OCI-LY1 (cell line): Measurements from ENCODE around the gene GDA.

Experiments
- H2AFZ ChIP-seq: fragments of 200-600 bp; sonication (generic), shearing (Covaris generic); 2 replicates; pipeline ENCODE4 v1.6.0; 2014; ENCODE audit warnings: antibody characterized with exemption, mild to moderate bottlenecking, low read length
- H3F3A ChIP-seq: fragments of 200-600 bp; sonication (generic), shearing (Covaris generic); 2 replicates; pipeline ENCODE4 v1.6.0; 2014; ENCODE audit warnings: mild to moderate bottlenecking, antibody characterized with exemption, low read length, moderate library complexity; ENCODE audit not compliant: insufficient read depth
- H3K27ac ChIP-seq: fragments of 200-600 bp; sonication (generic); 2 replicates; pipeline ENCODE4 v1.5.1; 2014; ENCODE audit warnings: low read length, mixed run types, mild to moderate bottlenecking, low read depth; ENCODE audit not compliant: poor library complexity, severe bottlenecking
- H3K27me3 ChIP-seq: fragments of 200-600 bp; sonication (generic); 2 replicates; pipeline ENCODE4 v1.6.0; 2014; ENCODE audit warnings: antibody characterized with exemption, mild to moderate bottlenecking, low read length, moderate library complexity; ENCODE audit not compliant: insufficient read depth
- H3K36me3 ChIP-seq: fragments of 200-600 bp; sonication (generic); 2 replicates; pipeline ENCODE4 v1.6.1; 2014; ENCODE audit warnings: mild to moderate bottlenecking, antibody characterized with exemption, low read length, moderate library complexity, mixed read lengths; ENCODE audit not compliant: insufficient read depth
- H3K4me1 ChIP-seq: fragments of 200-600 bp; sonication (generic); 2 replicates; pipeline ENCODE4 v1.5.1; 2014; ENCODE audit warnings: mild to moderate bottlenecking, low read length, moderate library complexity; ENCODE audit not compliant: insufficient read depth, severe bottlenecking
- H3K4me2 ChIP-seq: fragments of 200-600 bp; sonication (generic), shearing (Covaris generic); 2 replicates; pipeline ENCODE4 v1.6.1; 2014; ENCODE audit warnings: low read length
- H3K4me3 ChIP-seq: fragments of 200-600 bp; sonication (generic); 2 replicates; pipeline ENCODE4 v1.5.1; 2014; ENCODE audit warnings: low read length, low read depth, mild to moderate bottlenecking, mixed read lengths; ENCODE audit not compliant: poor library complexity, severe bottlenecking
- H3K79me2 ChIP-seq: fragments of 200-600 bp; shearing (Covaris generic); 2 replicates; pipeline ENCODE4 v1.6.1; 2016; ENCODE audit warnings: mixed run types, low read length, mixed read lengths; ENCODE audit not compliant: insufficient read depth
- H3K9ac ChIP-seq: fragments of 200-600 bp; sonication (generic), shearing (Covaris generic); 2 replicates; pipeline ENCODE4 v1.6.1; 2014; ENCODE audit warnings: mild to moderate bottlenecking, low read length, mixed read lengths
- H3K9me2 ChIP-seq: fragments of 200-600 bp; sonication (generic), shearing (Covaris generic); 2 replicates; pipeline ENCODE4 v1.6.1; 2014; ENCODE audit warnings: low read depth, mild to moderate bottlenecking, low read length, mixed read lengths
- H3K9me3 ChIP-seq: fragments of 200-600 bp; shearing (Covaris generic); 2 replicates; pipeline ENCODE4 v1.6.1; 2014; ENCODE audit warnings: low read length, mixed read lengths
- H4K20me1 ChIP-seq: fragments of 200-600 bp; sonication (generic), shearing (Covaris generic); 2 replicates; pipeline ENCODE4 v1.6.0; 2016; ENCODE audit warnings: mild to moderate bottlenecking, low read length; ENCODE audit not compliant: insufficient read depth
- CTCF ChIP-seq: fragments of 200-600 bp; sonication (generic), shearing (Covaris generic); IDR thresholded peaks from 2 replicates; pipeline ENCODE4 v1.5.1; 2017; ENCODE audit warnings: mild to moderate bottlenecking, antibody characterized with exemption, low read length, moderate library complexity, mixed read lengths
- EZH2 ChIP-seq: fragments of 200-600 bp; sonication (generic), shearing (Covaris generic); IDR thresholded peaks from 2 replicates; pipeline ENCODE4 v1.8.0; 2017; ENCODE audit warnings: borderline replicate concordance, mixed run types, mild to moderate bottlenecking, antibody characterized with exemption, low read length, moderate library complexity, mixed read lengths

The GDA gene

GRCh38 chr9:72217306-72217842, 68.1 kb downstream of the GDA start:
- no peaks in the 10 kb centered on the region for H3K4me1 ChIP-seq
- no peaks in the 10 kb centered on the region for H4K20me1 ChIP-seq
- no peak overlapping the region for H3K4me2 ChIP-seq
- H3K9ac ChIP-seq, result no peak overlapping the region
- H3K27ac ChIP-seq, result no peak overlapping the region
- H3K36me3 ChIP-seq, result no peaks in the 10 kb centered on the region
- no peaks in the 10 kb centered on the region for H3K79me2 ChIP-seq
- TF ChIP-seq EZH2, result no peak
- TF ChIP-seq CTCF, result no peak
- no peak overlapping the region for H3K4me3 ChIP-seq
- H3K9me3 ChIP-seq, result no peaks in the 10 kb centered on the region
- H3F3A ChIP-seq, result no peaks in the 10 kb centered on the region
- H3K9me2 ChIP-seq, result no peaks in the 10 kb centered on the region
- H2AFZ ChIP-seq, result no peak overlapping the region
- H3K27me3 ChIP-seq, result no peaks in the 10 kb centered on the region

- H3K27ac ChIP-seq, result no peak overlapping the region
- no peak overlapping the region for H3K4me3 ChIP-seq
- no peaks in the 10 kb centered on the region for H3K4me1 ChIP-seq
- H2AFZ ChIP-seq, result no peak overlapping the region
- H3K36me3 ChIP-seq, result no peaks in the 10 kb centered on the region
- H3K4me2 ChIP-seq, result no peak overlapping the region
- H3K27me3 ChIP-seq, result no peaks in the 10 kb centered on the region
- H4K20me1 ChIP-seq, result no peaks in the 10 kb centered on the region
- H3K9ac ChIP-seq, result no peak overlapping the region
- H3K9me3 ChIP-seq, result no peaks in the 10 kb centered on the region
- H3F3A ChIP-seq, result no peaks in the 10 kb centered on the region
- TF ChIP-seq EZH2 (no peak), CTCF (no peak)
- no peaks in the 10 kb centered on the region for H3K9me2 ChIP-seq
- H3K79me2 ChIP-seq, result no peaks in the 10 kb centered on the region
Observed at GRCh38 chr9:72220589-72220988, 71.3 kb downstream of the GDA start.

- Histone ChIP-seq H3K4me2 (no peak overlapping the region), H3K9ac (no peak overlapping the region), H4K20me1 (no peaks in the 10 kb centered on the region), H3K79me2 (no peaks in the 10 kb centered on the region), H3K27ac (no peak overlapping the region), H2AFZ (no peak overlapping the region), H3K4me1 (no peaks in the 10 kb centered on the region), H3F3A (no peaks in the 10 kb centered on the region), H3K9me2 (no peaks in the 10 kb centered on the region), H3K4me3 (no peak overlapping the region), H3K36me3 (no peaks in the 10 kb centered on the region), H3K27me3 (no peaks in the 10 kb centered on the region), H3K9me3 (no peaks in the 10 kb centered on the region)
- TF ChIP-seq EZH2, result no peak
- no peak for TF ChIP-seq CTCF
Observed at GRCh38 chr9:72226146-72226812, 77.0 kb downstream of the GDA start.
